ENCODE results near the gene CENPW. TPM values are rescaled to one million over a fixed set of nuclear protein-coding genes. Genes with fewer than 3 reads are reported as not detected.

Gene CENPW
- total RNA-seq (1 to 10 TPM in 3 of 9 donors, under 1 TPM in 2, not detected in 4; 0.39 to 7.9 (median 1.3) TPM), polyA plus RNA-seq (under 1 TPM; 0.57 to 0.78 TPM)
- long read RNA-seq, donor 1, partial matches to known transcripts = 0 of 1 reads
- long read RNA-seq, donor 1, other reads (novel, unspliced or antisense) = 0 of 1 reads
- long read RNA-seq, donor 2 = 0 reads
- long read RNA-seq, donor 3 = 0 reads

GRCh38 chr6:126339796-126340609 lies at the start of gene CENPW:
TSS of gene CENPW (plus strand) at chr6:126340115. CDS start at chr6:126340274, 159 bp downstream.
- peak within 1 kb of the TSS in 1 of 12 donors; percentile 11 for H3K27ac ChIP-seq
- no peaks in the 10 kb centered on the region for H3K36me3 ChIP-seq
- H3K4me3 ChIP-seq = peak within 1 kb of the TSS; percentile 39 to 80 (median 63)
- H3K9me3 ChIP-seq = no peaks in the 10 kb centered on the region
- peaks cover 0 to 16% (median 8%) of the 10 kb centered on the region in 12 donors for H3K4me1 ChIP-seq
- 3% methylated on average over 45 to 46 of the region's 46 CpGs for WGBS, 4 donors
- DNase-seq (peak; percentile 64 to 93 (median 85)), ATAC-seq (peak; percentile 42 to 91 (median 86))
- no peaks in the 10 kb centered on the region for H3K27me3 ChIP-seq
- TF ChIP-seq POLR2A (IDR thresholded peaks at IDR 0.05) (no peak), CTCF (IDR thresholded peaks at IDR 0.05) (no peak)
- intact Hi-C loops (cut with DNase I) = no loop called here

- DNase-seq (no peak), ATAC-seq (no peak)
- Histone ChIP-seq H3K36me3 (no peaks in the 10 kb centered on the region), H3K4me3 (no peak overlapping the region), H3K27ac (no peak overlapping the region), H3K9me3 (no peaks in the 10 kb centered on the region), H3K27me3 (no peaks in the 10 kb centered on the region), H3K4me1 (no peaks in the 10 kb centered on the region)
- intact Hi-C loops (cut with DNase I) = no loop called here
- no peak for TF ChIP-seq POLR2A (IDR thresholded peaks at IDR 0.05)
- no peak for TF ChIP-seq CTCF (IDR thresholded peaks at IDR 0.05)
These were observed 45.9 kb upstream of the CENPW start for GRCh38 chr6:126293891-126294524.

GRCh38 chr6:126300126-126300525 lies 39.8 kb upstream of the CENPW start:
- ATAC-seq (no peak), DNase-seq (no peak)
- TF ChIP-seq POLR2A (IDR thresholded peaks at IDR 0.05) = no peak
- TF ChIP-seq CTCF (IDR thresholded peaks at IDR 0.05) = no peak
- no peaks in the 10 kb centered on the region for H3K27me3 ChIP-seq
- intact Hi-C loops (cut with DNase I) = no loop called here
- H3K4me3 ChIP-seq = no peak overlapping the region
- no peaks in the 10 kb centered on the region for H3K4me1 ChIP-seq
- H3K27ac ChIP-seq = no peak overlapping the region
- WGBS, 4 donors = 42 to 54% (median 43%) methylated on average over 3 of the region's 3 CpGs
- H3K36me3 ChIP-seq = no peaks in the 10 kb centered on the region
- H3K9me3 ChIP-seq = no peaks in the 10 kb centered on the region

- ATAC-seq = no peak
- no peak for TF ChIP-seq POLR2A (IDR thresholded peaks at IDR 0.05)
- TF ChIP-seq CTCF (IDR thresholded peaks at IDR 0.05) = no peak
- H3K27ac ChIP-seq = no peak overlapping the region
- H3K36me3 ChIP-seq = no peaks in the 10 kb centered on the region
- intact Hi-C loops (cut with DNase I) = no loop called here
- H3K9me3 ChIP-seq = no peaks in the 10 kb centered on the region
- H3K4me1 ChIP-seq = no peaks in the 10 kb centered on the region
- DNase-seq = no peak
- no peak overlapping the region for H3K4me3 ChIP-seq
- H3K27me3 ChIP-seq = no peaks in the 10 kb centered on the region
These were observed 39.2 kb upstream of the CENPW start for GRCh38 chr6:126300735-126301134.
